ENCODE results near the gene ITPR3.

DNA sequence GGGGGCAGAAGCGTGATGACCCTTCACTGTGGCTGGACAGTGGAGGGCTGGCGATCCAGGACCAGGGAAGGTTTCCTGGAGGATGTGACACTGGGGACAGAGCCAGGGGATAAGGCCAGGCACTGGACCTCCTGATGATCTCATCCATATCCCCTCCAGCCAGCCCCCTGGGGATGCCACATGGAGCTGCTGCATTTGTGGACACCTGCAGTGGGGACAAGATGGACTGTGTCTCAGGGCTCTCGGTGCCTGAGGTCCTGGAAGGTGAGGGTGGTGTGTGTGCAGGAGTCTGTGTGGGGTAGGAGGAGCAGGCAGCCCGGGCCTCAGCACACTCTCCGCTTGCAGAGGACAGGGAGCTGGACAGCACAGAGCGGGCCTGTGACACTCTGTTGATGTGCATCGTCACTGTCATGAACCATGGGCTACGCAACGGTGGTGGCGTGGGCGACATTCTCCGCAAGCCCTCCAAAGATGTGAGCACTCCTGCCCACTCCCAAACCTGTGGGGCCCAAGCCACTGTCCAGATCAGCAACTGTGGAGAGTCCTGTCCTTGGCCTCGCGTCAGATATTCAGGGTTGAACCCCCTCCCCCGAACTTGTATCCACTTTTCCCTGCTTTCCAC lies 70.4 kb downstream of the ITPR3 start:
- TF ChIP-seq, protein P1, sequence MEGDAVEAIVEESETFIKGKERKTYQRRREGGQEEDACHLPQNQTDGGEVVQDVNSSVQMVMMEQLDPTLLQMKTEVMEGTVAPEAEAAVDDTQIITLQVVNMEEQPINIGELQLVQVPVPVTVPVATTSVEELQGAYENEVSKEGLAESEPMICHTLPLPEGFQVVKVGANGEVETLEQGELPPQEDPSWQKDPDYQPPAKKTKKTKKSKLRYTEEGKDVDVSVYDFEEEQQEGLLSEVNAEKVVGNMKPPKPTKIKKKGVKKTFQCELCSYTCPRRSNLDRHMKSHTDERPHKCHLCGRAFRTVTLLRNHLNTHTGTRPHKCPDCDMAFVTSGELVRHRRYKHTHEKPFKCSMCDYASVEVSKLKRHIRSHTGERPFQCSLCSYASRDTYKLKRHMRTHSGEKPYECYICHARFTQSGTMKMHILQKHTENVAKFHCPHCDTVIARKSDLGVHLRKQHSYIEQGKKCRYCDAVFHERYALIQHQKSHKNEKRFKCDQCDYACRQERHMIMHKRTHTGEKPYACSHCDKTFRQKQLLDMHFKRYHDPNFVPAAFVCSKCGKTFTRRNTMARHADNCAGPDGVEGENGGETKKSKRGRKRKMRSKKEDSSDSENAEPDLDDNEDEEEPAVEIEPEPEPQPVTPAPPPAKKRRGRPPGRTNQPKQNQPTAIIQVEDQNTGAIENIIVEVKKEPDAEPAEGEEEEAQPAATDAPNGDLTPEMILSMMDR (IDR thresholded peaks at IDR 0.05; ENCODE audit: insufficient read depth, low read depth, low read length), result no peak
- no peak for TF ChIP-seq EZH2 (IDR thresholded peaks at IDR 0.05; ENCODE audit: insufficient read depth, low read length)
